ENCODE measurements around the gene SDS.

Gene SDS

GRCh38 chr12:113399490-113399889, 4.2 kb downstream of the SDS start:
- DNase-seq (ENCODE audit: low read depth): no peak

GRCh38 chr12:113398346-113399290, 5.1 kb downstream of the SDS start:
- no peak for DNase-seq (ENCODE audit: low read depth)

- DNase-seq (ENCODE audit: low read depth): no peak
These were observed 6.0 kb downstream of the SDS start for GRCh38 chr12:113397497-113398197.

- no peak for DNase-seq (ENCODE audit: low read depth)
These were observed 6.7 kb downstream of the SDS start for GRCh38 chr12:113396828-113397496.

- no peak for DNase-seq (ENCODE audit: low read depth)
These were observed 7.5 kb downstream of the SDS start for GRCh38 chr12:113396200-113396599.

- DNase-seq (ENCODE audit: low read depth): no peak
These were observed 8.6 kb downstream of the SDS start for GRCh38 chr12:113395119-113395518.

- DNase-seq (ENCODE audit: low read depth): no peak
These were observed 9.9 kb downstream of the SDS start for GRCh38 chr12:113393749-113394148.

- DNase-seq (ENCODE audit: low read depth): no peak
These were observed 10.6 kb downstream of the SDS start for GRCh38 chr12:113392988-113393579.

- DNase-seq (ENCODE audit: low read depth): no peak
These were observed 11.2 kb downstream of the SDS start for GRCh38 chr12:113392520-113392919.

GRCh38 chr12:113391650-113392337, 11.9 kb downstream of the SDS start:
- no peak for DNase-seq (ENCODE audit: low read depth)

- DNase-seq (ENCODE audit: low read depth): no peak
These were observed 12.5 kb downstream of the SDS start for GRCh38 chr12:113391145-113391544.

- DNase-seq (ENCODE audit: low read depth): no peak
These were observed 13.3 kb downstream of the SDS start for GRCh38 chr12:113390064-113391043.

GRCh38 chr12:113388351-113388750, 15.3 kb downstream of the SDS start:
- DNase-seq (ENCODE audit: low read depth): no peak

GRCh38 chr12:113387631-113388030, 16.1 kb downstream of the SDS start:
- DNase-seq (ENCODE audit: low read depth): no peak

GRCh38 chr12:113386866-113387566, 16.7 kb downstream of the SDS start:
- DNase-seq (ENCODE audit: low read depth): no peak

GRCh38 chr12:113385282-113385882, 18.3 kb downstream of the SDS start:
- no peak for DNase-seq (ENCODE audit: low read depth)

- no peak for DNase-seq (ENCODE audit: low read depth)
These were observed 18.9 kb downstream of the SDS start for GRCh38 chr12:113384778-113385177.

- DNase-seq (ENCODE audit: low read depth): no peak
These were observed 21.5 kb downstream of the SDS start for GRCh38 chr12:113382206-113382605.

- no peak for DNase-seq (ENCODE audit: low read depth)
These were observed 22.5 kb downstream of the SDS start for GRCh38 chr12:113381220-113381619.

All from activated T-helper 1 cell treated with Interleukin-2 at 50 U/mL for 16 hours (primary cell).